ENCODE data around the gene UCK1.

DNA sequence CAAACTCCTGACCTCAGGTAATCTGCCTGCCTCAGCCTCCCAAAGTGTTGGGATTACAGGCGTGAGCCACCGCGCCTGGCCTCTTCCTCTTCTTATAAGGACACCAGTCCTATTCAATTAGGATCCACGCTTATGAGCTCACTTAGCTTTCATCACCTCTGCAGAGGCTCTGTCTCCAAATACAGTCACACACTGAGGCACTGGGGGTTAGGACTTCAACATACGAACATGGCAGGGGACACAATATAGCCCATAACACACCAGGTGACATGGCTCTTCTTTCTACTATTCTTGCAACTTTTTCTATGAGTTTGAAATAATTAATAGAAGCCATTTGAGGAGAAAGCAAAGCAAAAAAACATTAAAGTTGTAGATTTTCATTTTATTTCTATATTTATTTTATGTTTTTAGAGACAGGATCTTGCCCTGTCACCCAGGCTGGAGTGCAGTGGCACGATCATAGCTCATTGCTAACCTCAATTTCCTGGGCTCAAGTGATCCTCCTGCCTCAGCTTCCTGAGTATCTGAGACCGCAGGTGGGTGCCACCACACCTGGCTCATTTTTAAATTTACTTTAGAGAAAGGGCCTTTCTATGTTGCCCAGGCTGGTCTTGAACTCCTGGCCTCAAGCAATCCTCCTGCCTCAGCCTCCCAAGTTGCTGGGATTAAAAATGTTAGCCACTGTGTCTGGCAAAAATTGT, 8.3 kb upstream of the UCK1 start:
- no peak for TF ChIP-seq CTCF (conservative IDR thresholded peaks at IDR 0.05)
- no peak for TF ChIP-seq ZFX (IDR thresholded peaks at IDR 0.05)
